Naive thymus-derived CD4-positive, alpha-beta T cell (primary cell): ENCODE results near the gene BRPF3. TPM values are rescaled to one million over a fixed set of nuclear protein-coding genes. Genes with fewer than 3 reads are reported as not detected.

ENCODE experiments used
- ATAC-seq: fragments of 150-1000 bp; cut with Tn5 transposase; 2 replicates; pipeline ENCODE4 v1.10.0; 2021; ENCODE audit warnings: mild to moderate bottlenecking, moderate library complexity
- CTCF ChIA-PET: fragments of 350-600 bp; sonication (Branson Sonifier 250); formaldehyde crosslinking; loops from one replicate; lab custom pipeline; 2021; ENCODE audit warnings: antibody characterized with exemption; lab: Charles Lee
- POLR2A ChIA-PET: fragments of 350-600 bp; sonication (Branson Sonifier 250); formaldehyde crosslinking; loops from one replicate; lab custom pipeline; 2021; ENCODE audit warnings: antibody characterized with exemption, inconsistent platforms; lab: Charles Lee
- DNase-seq, 9 donors: peaks; one replicate each; pipeline versions ENCODE4 v3.0.0 to v3.0.0-alpha.2; 2020 to 2022; ENCODE audit warnings: mixed read lengths in 1 of 9
- H3K27ac ChIP-seq: one replicate; pipeline ENCODE4 v1.7.0; 2013; ENCODE audit warnings: mild to moderate bottlenecking, low read depth, low read length, moderate library complexity
- H3K27me3 ChIP-seq, 2 donors: one replicate each; pipeline ENCODE4 v1.7.0; 2013; ENCODE audit warnings: low read length in 2 of 2, mild to moderate bottlenecking in 2 of 2, moderate library complexity in 2 of 2; ENCODE audit not compliant: control insufficient read depth in 2 of 2, insufficient read depth in 2 of 2
- H3K36me3 ChIP-seq, 3 experiments: 1 replicate in 2 of 3; 2 replicates in 1 of 3; pipeline ENCODE4 v1.7.0; 2013; ENCODE audit warnings: low read length in 3 of 3, mild to moderate bottlenecking in 3 of 3, moderate library complexity in 1 of 3; ENCODE audit not compliant: insufficient read depth in 3 of 3, control insufficient read depth in 2 of 3
- H3K4me1 ChIP-seq, 2 donors: one replicate each; pipeline ENCODE4 v1.7.0; 2013; ENCODE audit warnings: low read length in 2 of 2, mild to moderate bottlenecking in 2 of 2, moderate library complexity in 1 of 2; ENCODE audit not compliant: control insufficient read depth in 2 of 2, insufficient read depth in 2 of 2
- H3K4me3 ChIP-seq: 2 replicates; pipeline ENCODE4 v1.7.0; 2013; ENCODE audit warnings: mild to moderate bottlenecking, low read length
- H3K9me3 ChIP-seq, 3 experiments: 1 replicate in 2 of 3; 2 replicates in 1 of 3; pipeline ENCODE4 v1.7.0; 2013; ENCODE audit warnings: low read length in 3 of 3; ENCODE audit not compliant: control insufficient read depth in 2 of 3
- H3K27ac Mint-ChIP-seq, 9 donors: one replicate each; pipeline ENCODE4 v1.8.0; 2020 to 2022; ENCODE audit warnings: mixed read lengths in 9 of 9, mild to moderate bottlenecking in 8 of 9, moderate library complexity in 5 of 9, inconsistent platforms in 2 of 9
- H3K27me3 Mint-ChIP-seq, 5 donors: one replicate each; pipeline ENCODE4 v1.8.0; 2021 to 2022; ENCODE audit warnings: mixed read lengths in 5 of 5, mild to moderate bottlenecking in 1 of 5
- H3K36me3 Mint-ChIP-seq, 5 donors: one replicate each; pipeline ENCODE4 v1.8.0; 2020 to 2022; ENCODE audit warnings: mixed read lengths in 5 of 5, mild to moderate bottlenecking in 3 of 5, inconsistent platforms in 1 of 5
- H3K4me1 Mint-ChIP-seq, 7 donors: one replicate each; pipeline ENCODE4 v1.8.0; 2020 to 2022; ENCODE audit warnings: mixed read lengths in 7 of 7, mild to moderate bottlenecking in 3 of 7, inconsistent platforms in 1 of 7
- H3K4me3 Mint-ChIP-seq, 10 donors: one replicate each; pipeline ENCODE4 v1.8.0; 2020 to 2022; ENCODE audit warnings: mild to moderate bottlenecking in 10 of 10, mixed read lengths in 10 of 10, moderate library complexity in 6 of 10, inconsistent platforms in 2 of 10
- H3K9me3 Mint-ChIP-seq, 11 donors: one replicate each; pipeline ENCODE4 v1.8.0; 2020 to 2022; ENCODE audit warnings: mixed read lengths in 11 of 11, mild to moderate bottlenecking in 4 of 11, inconsistent platforms in 1 of 11, moderate library complexity in 1 of 11
- intact Hi-C, 2 donors: fragments of 100-400 bp; cut with micrococcal nuclease; formaldehyde crosslinking; loops; one replicate each; pipeline ENCODE4 v1.15.1; 2023
- polyA plus RNA-seq, 2 donors: library from polyadenylated mRNA; unstranded; fragments of 300-500 nt; fragmentation: Illumina TruSeq; gene quantifications; one replicate each; pipeline ENCODE4 v1.2.3, GENCODE V29; 2021
- total RNA-seq, 6 experiments: library from RNA in 5 of 6; stranded (reverse) in 5 of 6; gene quantifications; 1 replicate in 5 of 6; 2 replicates in 1 of 6; pipeline ENCODE4 v1.2.3 and lab custom pipeline; 2021 to 2026

The BRPF3 gene
- total and polyA plus RNA-seq, 7 experiments from 2014 or later: 5.1 to 40.0 (median 28.4) TPM

GRCh38 chr6:36180126-36180525 is 16.4 kb upstream of the BRPF3 start:
- H3K4me1 Mint-ChIP-seq: peaks cover 0 to 9% (median 0%) of the 10 kb centered on the region in 7 donors
- intact Hi-C loops: no loop called here
- no peaks in the 10 kb centered on the region for H3K4me1 ChIP-seq
- H3K9me3 Mint-ChIP-seq: peaks cover 0 to 58% (median 23%) of the 10 kb centered on the region in 11 donors
- ATAC-seq: no peak
- no peak for DNase-seq
- ChIA-PET CTCF (no interaction called here), POLR2A (no interaction called here)
- H3K9me3 ChIP-seq: peaks cover 0 to 7% (median 0%) of the 10 kb centered on the region in 3 experiments
- H3K27me3 Mint-ChIP-seq: peaks cover 0 to 7% (median 0%) of the 10 kb centered on the region in 5 donors
- H3K36me3 ChIP-seq: peaks cover 0 to 3% (median 0%) of the 10 kb centered on the region in 3 experiments
- no peak overlapping the region for H3K4me3 Mint-ChIP-seq
- H3K36me3 Mint-ChIP-seq: peaks cover 13 to 51% (median 43%) of the 10 kb centered on the region in 5 donors
- H3K27ac Mint-ChIP-seq: no peak overlapping the region
- no peaks in the 10 kb centered on the region for H3K27me3 ChIP-seq
- H3K27ac ChIP-seq: no peak overlapping the region
- H3K4me3 ChIP-seq: no peak overlapping the region

- Histone ChIP-seq H3K27me3 (no peaks in the 10 kb centered on the region), H3K36me3 (peaks cover 0 to 2% (median 0%) of the 10 kb centered on the region in 3 experiments), H3K4me1 (no peaks in the 10 kb centered on the region), H3K27ac (no peak overlapping the region), H3K4me3 (no peak overlapping the region), H3K9me3 (peaks cover 0 to 4% (median 0%) of the 10 kb centered on the region in 3 experiments)
- H3K4me1 Mint-ChIP-seq: no peaks in the 10 kb centered on the region
- H3K36me3 Mint-ChIP-seq: peaks cover 7 to 24% (median 15%) of the 10 kb centered on the region in 5 donors
- ATAC-seq (no peak), DNase-seq (no peak)
- ChIA-PET POLR2A (no interaction called here), CTCF (no interaction called here)
- H3K4me3 Mint-ChIP-seq: no peak overlapping the region
- H3K27me3 Mint-ChIP-seq: peaks cover 0 to 5% (median 0%) of the 10 kb centered on the region in 5 donors
- H3K27ac Mint-ChIP-seq: no peak overlapping the region
- peaks cover 0 to 32% (median 5%) of the 10 kb centered on the region in 11 donors for H3K9me3 Mint-ChIP-seq
- intact Hi-C loops: no loop called here
Observed at GRCh38 chr6:36184311-36184710, 12.2 kb upstream of the BRPF3 start.

- Histone ChIP-seq H3K4me1 (no peaks in the 10 kb centered on the region), H3K36me3 (no peaks in the 10 kb centered on the region), H3K9me3 (no peaks in the 10 kb centered on the region), H3K27ac (no peak overlapping the region), H3K27me3 (no peaks in the 10 kb centered on the region), H3K4me3 (no peak overlapping the region)
- H3K4me3 Mint-ChIP-seq: no peak overlapping the region
- H3K27ac Mint-ChIP-seq: no peak overlapping the region
- no peak for DNase-seq
- H3K36me3 Mint-ChIP-seq: peaks cover 6 to 19% (median 7%) of the 10 kb centered on the region in 5 donors
- intact Hi-C loops: no loop called here
- H3K4me1 Mint-ChIP-seq: no peaks in the 10 kb centered on the region
- H3K9me3 Mint-ChIP-seq: peaks cover 0 to 21% (median 2%) of the 10 kb centered on the region in 11 donors
- no peak for ATAC-seq
- ChIA-PET POLR2A (no interaction called here), CTCF (no interaction called here)
- peaks cover 0 to 5% (median 0%) of the 10 kb centered on the region in 5 donors for H3K27me3 Mint-ChIP-seq
Observed at GRCh38 chr6:36186199-36186598, 10.3 kb upstream of the BRPF3 start.

GRCh38 chr6:36187446-36187845 is 9.1 kb upstream of the BRPF3 start:
- Mint-ChIP-seq H3K27ac (no peak overlapping the region), H3K4me1 (no peaks in the 10 kb centered on the region), H3K4me3 (no peak overlapping the region), H3K9me3 (peaks cover 0 to 11% (median 2%) of the 10 kb centered on the region in 11 donors), H3K27me3 (peaks cover 0 to 11% (median 0%) of the 10 kb centered on the region in 5 donors), H3K36me3 (peaks cover 4 to 15% (median 5%) of the 10 kb centered on the region in 5 donors)
- ChIA-PET CTCF (no interaction called here), POLR2A (no interaction called here)
- Histone ChIP-seq H3K27me3 (no peaks in the 10 kb centered on the region), H3K4me1 (no peaks in the 10 kb centered on the region), H3K9me3 (no peaks in the 10 kb centered on the region), H3K4me3 (no peak overlapping the region), H3K36me3 (no peaks in the 10 kb centered on the region), H3K27ac (no peak overlapping the region)
- ATAC-seq (no peak), DNase-seq (no peak)
- intact Hi-C loops: no loop called here

- H3K27ac Mint-ChIP-seq: peak overlapping the region; percentile 81 to 96 (median 93)
- peak overlapping the region; percentile 84 for H3K27ac ChIP-seq
- peaks cover 0 to 8% (median 0%) of the 10 kb centered on the region in 5 donors for H3K27me3 Mint-ChIP-seq
- intact Hi-C loops: loop anchor here (1.0 to 5.0 kb wide), 11 partner anchors 64 to 1439 kb away; partner anchors contain the start of genes SRPK1 (in 2 of the 2), CDKN1A (in 1 of the 2), KCTD20 (in 1 of the 2) and MAPK14 (in 1 of the 2)
- DNase-seq (peak in 2 of 9 donors; percentile 45 to 71), ATAC-seq (peak; percentile 7)
- H3K9me3 Mint-ChIP-seq: peaks cover 0 to 4% (median 0%) of the 10 kb centered on the region in 11 donors
- no peaks in the 10 kb centered on the region for H3K9me3 ChIP-seq
- peaks cover 0 to 9% (median 0%) of the 10 kb centered on the region in 3 experiments for H3K36me3 ChIP-seq
- H3K4me3 ChIP-seq: peak overlapping the region; percentile 89
- peaks cover 11 to 46% (median 34%) of the 10 kb centered on the region in 7 donors for H3K4me1 Mint-ChIP-seq
- peaks cover 21 to 26% of the 10 kb centered on the region in 2 donors for H3K4me1 ChIP-seq
- ChIA-PET CTCF (interaction anchor here (0.6 to 1.9 kb wide), 9 partner anchors 9 to 595 kb away, joined by 3 to 14 read pairs (median 4); no protein-coding TSS in a partner anchor), POLR2A (interaction anchor here (0.6 to 2.3 kb wide), 17 partner anchors 8 to 400 kb away, joined by 3 to 13 read pairs (median 5); partner anchors contain the start of genes MAPK13 and MAPK14)
- no peaks in the 10 kb centered on the region for H3K27me3 ChIP-seq
- H3K4me3 Mint-ChIP-seq: peak overlapping the region; percentile 79 to 91 (median 86)
- peaks cover 0 to 11% (median 9%) of the 10 kb centered on the region in 5 donors for H3K36me3 Mint-ChIP-seq
Observed at GRCh38 chr6:36195471-36196112, 952 bp upstream of the BRPF3 start.

- Mint-ChIP-seq H3K36me3 (peaks cover 0 to 24% (median 20%) of the 10 kb centered on the region in 5 donors), H3K4me3 (peak overlapping the region; percentile 88 to 95 (median 92)), H3K4me1 (peaks cover 19 to 59% (median 47%) of the 10 kb centered on the region in 7 donors), H3K27me3 (peaks cover 0 to 3% (median 0%) of the 10 kb centered on the region in 5 donors), H3K9me3 (peaks cover 0 to 4% (median 0%) of the 10 kb centered on the region in 11 donors), H3K27ac (peak overlapping the region; percentile 69 to 96 (median 92))
- ATAC-seq (peak; percentile 96), DNase-seq (peak; percentile 94 to 100 (median 98))
- ChIA-PET POLR2A (interaction anchor here (0.8 to 1.8 kb wide), 5 partner anchors 66 to 169 kb away, joined by 3 to 17 read pairs (median 7); partner anchors contain the start of gene MAPK14), CTCF (no interaction called here)
- Histone ChIP-seq H3K27me3 (no peaks in the 10 kb centered on the region), H3K4me3 (peak overlapping the region; percentile 81), H3K36me3 (peaks cover 0 to 19% (median 0%) of the 10 kb centered on the region in 3 experiments), H3K4me1 (peaks cover 33 to 36% of the 10 kb centered on the region in 2 donors), H3K9me3 (no peaks in the 10 kb centered on the region), H3K27ac (peak overlapping the region; percentile 84)
- intact Hi-C loops: loop anchor here (1.0 to 5.0 kb wide), 13 partner anchors 66 to 1440 kb away; partner anchors contain the start of genes MAPK14 (in 2 of the 2), SRPK1 (in 2 of the 2), CDKN1A (in 1 of the 2) and KCTD20 (in 1 of the 2)
Observed at GRCh38 chr6:36196880-36197548, 470 bp downstream of the BRPF3 start.
